ENCODE measurements around the gene STK38L. TPM values are rescaled to one million over a fixed set of nuclear protein-coding genes. Genes with fewer than 3 reads are reported as not detected.

STK38L gene
- total and polyA plus RNA-seq, 5 donors from 2014 or later: 10.6 to 21.7 (median 14.4) TPM

- ATAC-seq (ENCODE audit: low read depth in 2 of 2) (no peak), DNase-seq (no peak)
- Mint-ChIP-seq H3K36me3 (no peaks in the 10 kb centered on the region), H3K27ac (no peak overlapping the region), H3K4me3 (no peak overlapping the region), H3K27me3 (no peaks in the 10 kb centered on the region), H3K9me3 (no peaks in the 10 kb centered on the region), H3K4me1 (peaks cover 0 to 16% (median 5%) of the 10 kb centered on the region in 4 donors)
- H3K36me3 ChIP-seq (ENCODE audit: control insufficient read depth, insufficient read depth, low read length): no peaks in the 10 kb centered on the region
- no peak overlapping the region for H3K4me3 ChIP-seq (ENCODE audit: low read depth, low read length)
- H3K27me3 ChIP-seq (ENCODE audit: control insufficient read depth, insufficient read depth, low read length): no peaks in the 10 kb centered on the region
- no peaks in the 10 kb centered on the region for H3K4me1 ChIP-seq (ENCODE audit: control insufficient read depth, insufficient read depth, low read length, poor library complexity, severe bottlenecking)
- no peaks in the 10 kb centered on the region for H3K9me3 ChIP-seq (ENCODE audit: control insufficient read depth in 2 of 2, low read length in 2 of 2)
- H3K27ac ChIP-seq (ENCODE audit: insufficient read depth, low read length, poor library complexity, severe bottlenecking): no peak overlapping the region
Observed at GRCh38 chr12:27284021-27284420, 39.9 kb downstream of the STK38L start.

- Mint-ChIP-seq H3K9me3 (no peaks in the 10 kb centered on the region), H3K4me3 (no peak overlapping the region), H3K27ac (no peak overlapping the region), H3K27me3 (no peaks in the 10 kb centered on the region), H3K36me3 (no peaks in the 10 kb centered on the region), H3K4me1 (peaks cover 0 to 11% (median 7%) of the 10 kb centered on the region in 4 donors)
- no peak for ATAC-seq (ENCODE audit: low read depth in 2 of 2)
- Histone ChIP-seq H3K36me3 (ENCODE audit: control insufficient read depth, insufficient read depth, low read length) (no peaks in the 10 kb centered on the region), H3K9me3 (ENCODE audit: control insufficient read depth in 2 of 2, low read length in 2 of 2) (no peaks in the 10 kb centered on the region), H3K4me3 (ENCODE audit: low read depth, low read length) (no peak overlapping the region), H3K4me1 (ENCODE audit: control insufficient read depth, insufficient read depth, low read length, poor library complexity, severe bottlenecking) (no peaks in the 10 kb centered on the region), H3K27me3 (ENCODE audit: control insufficient read depth, insufficient read depth, low read length) (no peaks in the 10 kb centered on the region), H3K27ac (ENCODE audit: insufficient read depth, low read length, poor library complexity, severe bottlenecking) (no peak overlapping the region)
- no peak for DNase-seq
Observed at GRCh38 chr12:27284751-27285150, 40.7 kb downstream of the STK38L start.

GRCh38 chr12:27285403-27285802, 41.3 kb downstream of the STK38L start:
- no peaks in the 10 kb centered on the region for H3K36me3 Mint-ChIP-seq
- H3K4me1 Mint-ChIP-seq: peaks cover 0 to 10% (median 5%) of the 10 kb centered on the region in 4 donors

GRCh38 chr12:27289414-27289813, 45.3 kb downstream of the STK38L start:
- Histone ChIP-seq H3K9me3 (ENCODE audit: control insufficient read depth in 2 of 2, low read length in 2 of 2) (no peaks in the 10 kb centered on the region), H3K4me3 (ENCODE audit: low read depth, low read length) (no peak overlapping the region), H3K27me3 (ENCODE audit: control insufficient read depth, insufficient read depth, low read length) (no peaks in the 10 kb centered on the region), H3K4me1 (ENCODE audit: control insufficient read depth, insufficient read depth, low read length, poor library complexity, severe bottlenecking) (no peaks in the 10 kb centered on the region), H3K27ac (ENCODE audit: insufficient read depth, low read length, poor library complexity, severe bottlenecking) (no peak overlapping the region), H3K36me3 (ENCODE audit: control insufficient read depth, insufficient read depth, low read length) (no peaks in the 10 kb centered on the region)
- no peak overlapping the region for H3K27ac Mint-ChIP-seq
- H3K4me1 Mint-ChIP-seq: peaks cover 0 to 17% (median 7%) of the 10 kb centered on the region in 4 donors
- H3K9me3 Mint-ChIP-seq: no peaks in the 10 kb centered on the region
- ATAC-seq (ENCODE audit: low read depth in 2 of 2) (no peak), DNase-seq (no peak)
- no peaks in the 10 kb centered on the region for H3K36me3 Mint-ChIP-seq
- no peak overlapping the region for H3K4me3 Mint-ChIP-seq
- H3K27me3 Mint-ChIP-seq: no peaks in the 10 kb centered on the region

More at GRCh38 chr12:27285403-27285802, 41.3 kb downstream of the STK38L start:
- Mint-ChIP-seq H3K27ac (peak overlapping the region in 1 of 3 donors; percentile 1), H3K9me3 (no peaks in the 10 kb centered on the region), H3K4me3 (no peak overlapping the region), H3K27me3 (no peaks in the 10 kb centered on the region)
- Histone ChIP-seq H3K27ac (ENCODE audit: insufficient read depth, low read length, poor library complexity, severe bottlenecking) (no peak overlapping the region), H3K27me3 (ENCODE audit: control insufficient read depth, insufficient read depth, low read length) (no peaks in the 10 kb centered on the region), H3K9me3 (ENCODE audit: control insufficient read depth in 2 of 2, low read length in 2 of 2) (no peaks in the 10 kb centered on the region), H3K4me3 (ENCODE audit: low read depth, low read length) (no peak overlapping the region), H3K4me1 (ENCODE audit: control insufficient read depth, insufficient read depth, low read length, poor library complexity, severe bottlenecking) (no peaks in the 10 kb centered on the region), H3K36me3 (ENCODE audit: control insufficient read depth, insufficient read depth, low read length) (no peaks in the 10 kb centered on the region)
- DNase-seq: no peak
- ATAC-seq (ENCODE audit: low read depth in 2 of 2): no peak

GRCh38 chr12:27290501-27291168, 46.5 kb downstream of the STK38L start:
- ATAC-seq (ENCODE audit: low read depth in 2 of 2): no peak
- Mint-ChIP-seq H3K27ac (peak overlapping the region in 1 of 3 donors; percentile 35), H3K36me3 (peaks cover 4% of the 10 kb centered on the region), H3K4me1 (peaks cover 0 to 17% (median 6%) of the 10 kb centered on the region in 4 donors), H3K27me3 (no peaks in the 10 kb centered on the region), H3K9me3 (no peaks in the 10 kb centered on the region), H3K4me3 (no peak overlapping the region)
- Histone ChIP-seq H3K36me3 (ENCODE audit: control insufficient read depth, insufficient read depth, low read length) (no peaks in the 10 kb centered on the region), H3K4me3 (ENCODE audit: low read depth, low read length) (no peak overlapping the region), H3K9me3 (ENCODE audit: control insufficient read depth in 2 of 2, low read length in 2 of 2) (no peaks in the 10 kb centered on the region), H3K27me3 (ENCODE audit: control insufficient read depth, insufficient read depth, low read length) (no peaks in the 10 kb centered on the region), H3K27ac (ENCODE audit: insufficient read depth, low read length, poor library complexity, severe bottlenecking) (no peak overlapping the region), H3K4me1 (ENCODE audit: control insufficient read depth, insufficient read depth, low read length, poor library complexity, severe bottlenecking) (no peaks in the 10 kb centered on the region)
- DNase-seq: no peak

- ATAC-seq (ENCODE audit: low read depth in 2 of 2) (no peak), DNase-seq (no peak)
- Mint-ChIP-seq H3K27me3 (no peaks in the 10 kb centered on the region), H3K27ac (no peak overlapping the region), H3K4me1 (peaks cover 0 to 20% (median 9%) of the 10 kb centered on the region in 4 donors), H3K4me3 (no peak overlapping the region), H3K36me3 (peaks cover 6% of the 10 kb centered on the region), H3K9me3 (no peaks in the 10 kb centered on the region)
- no peaks in the 10 kb centered on the region for H3K27me3 ChIP-seq (ENCODE audit: control insufficient read depth, insufficient read depth, low read length)
- no peaks in the 10 kb centered on the region for H3K36me3 ChIP-seq (ENCODE audit: control insufficient read depth, insufficient read depth, low read length)
- no peaks in the 10 kb centered on the region for H3K9me3 ChIP-seq (ENCODE audit: control insufficient read depth in 2 of 2, low read length in 2 of 2)
- H3K4me3 ChIP-seq (ENCODE audit: low read depth, low read length): no peak overlapping the region
- H3K4me1 ChIP-seq (ENCODE audit: control insufficient read depth, insufficient read depth, low read length, poor library complexity, severe bottlenecking): no peaks in the 10 kb centered on the region
- H3K27ac ChIP-seq (ENCODE audit: insufficient read depth, low read length, poor library complexity, severe bottlenecking): no peak overlapping the region
Observed at GRCh38 chr12:27291862-27292261, 47.8 kb downstream of the STK38L start.

GRCh38 chr12:27292718-27293117, 48.6 kb downstream of the STK38L start:
- no peaks in the 10 kb centered on the region for H3K27me3 ChIP-seq (ENCODE audit: control insufficient read depth, insufficient read depth, low read length)
- peaks cover 9% of the 10 kb centered on the region for H3K36me3 Mint-ChIP-seq
- no peak overlapping the region for H3K4me3 ChIP-seq (ENCODE audit: low read depth, low read length)
- ATAC-seq (ENCODE audit: low read depth in 2 of 2): no peak
- H3K4me1 ChIP-seq (ENCODE audit: control insufficient read depth, insufficient read depth, low read length, poor library complexity, severe bottlenecking): no peaks in the 10 kb centered on the region
- no peaks in the 10 kb centered on the region for H3K36me3 ChIP-seq (ENCODE audit: control insufficient read depth, insufficient read depth, low read length)
- H3K27ac Mint-ChIP-seq: no peak overlapping the region
- H3K9me3 ChIP-seq (ENCODE audit: control insufficient read depth in 2 of 2, low read length in 2 of 2): no peaks in the 10 kb centered on the region
- peaks cover 0 to 20% (median 13%) of the 10 kb centered on the region in 4 donors for H3K4me1 Mint-ChIP-seq
- DNase-seq: no peak
- no peak overlapping the region for H3K27ac ChIP-seq (ENCODE audit: insufficient read depth, low read length, poor library complexity, severe bottlenecking)
- no peaks in the 10 kb centered on the region for H3K27me3 Mint-ChIP-seq
- no peak overlapping the region for H3K4me3 Mint-ChIP-seq
- H3K9me3 Mint-ChIP-seq: no peaks in the 10 kb centered on the region

GRCh38 chr12:27293463-27293862, 49.4 kb downstream of the STK38L start:
- no peak overlapping the region for H3K27ac ChIP-seq (ENCODE audit: insufficient read depth, low read length, poor library complexity, severe bottlenecking)
- Mint-ChIP-seq H3K4me1 (peaks cover 0 to 21% (median 14%) of the 10 kb centered on the region in 4 donors), H3K27ac (peak overlapping the region in 1 of 3 donors; percentile 12), H3K27me3 (no peaks in the 10 kb centered on the region), H3K36me3 (peaks cover 14% of the 10 kb centered on the region), H3K4me3 (no peak overlapping the region), H3K9me3 (no peaks in the 10 kb centered on the region)
- H3K4me3 ChIP-seq (ENCODE audit: low read depth, low read length): no peak overlapping the region
- H3K4me1 ChIP-seq (ENCODE audit: control insufficient read depth, insufficient read depth, low read length, poor library complexity, severe bottlenecking): no peaks in the 10 kb centered on the region
- no peaks in the 10 kb centered on the region for H3K9me3 ChIP-seq (ENCODE audit: control insufficient read depth in 2 of 2, low read length in 2 of 2)
- no peak for ATAC-seq (ENCODE audit: low read depth in 2 of 2)
- no peak for DNase-seq
- H3K27me3 ChIP-seq (ENCODE audit: control insufficient read depth, insufficient read depth, low read length): no peaks in the 10 kb centered on the region
- H3K36me3 ChIP-seq (ENCODE audit: control insufficient read depth, insufficient read depth, low read length): peaks cover 3% of the 10 kb centered on the region
